C4-2B (cell line): ENCODE data around the gene CFAP157.

Source experiments
- H3K27ac ChIP-seq: fragments of 450-650 bp; 2 replicates; pipeline ENCODE4 v1.5.1; 2017
- ZFX ChIP-seq: fragments of 450-650 bp; IDR thresholded peaks from 2 replicates; pipeline ENCODE4 v1.6.1; 2017
- TF ChIP-seq, protein P1 (sequence below): fragments of 450-650 bp; conservative IDR thresholded peaks from 2 replicates; pipeline ENCODE4 v1.5.1; 2017; ENCODE audit warnings: mild to moderate bottlenecking

Gene CFAP157

DNA sequence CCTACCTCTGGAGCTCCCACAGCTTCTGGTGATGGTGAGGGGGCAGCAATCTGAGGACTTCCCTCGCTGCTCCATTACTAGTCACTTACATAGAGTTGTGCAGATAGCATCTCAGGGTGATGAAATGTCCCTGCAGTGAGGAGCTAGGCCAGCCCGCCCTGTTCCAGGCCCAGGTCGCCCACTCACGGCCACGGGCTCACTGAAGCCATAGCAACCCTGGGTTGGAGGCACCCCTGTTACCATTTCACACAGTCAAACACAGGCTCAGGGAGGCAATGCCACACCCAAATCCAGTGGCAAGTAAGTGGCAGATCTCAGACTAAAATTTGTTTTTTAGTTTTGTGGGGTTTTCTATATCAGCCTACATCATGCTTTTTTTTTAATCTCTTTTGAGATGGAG lies 52.1 kb downstream of the CFAP157 start:
- H3K27ac ChIP-seq = no peak overlapping the region
- TF ChIP-seq ZFX = no peak
- TF ChIP-seq, protein P1, sequence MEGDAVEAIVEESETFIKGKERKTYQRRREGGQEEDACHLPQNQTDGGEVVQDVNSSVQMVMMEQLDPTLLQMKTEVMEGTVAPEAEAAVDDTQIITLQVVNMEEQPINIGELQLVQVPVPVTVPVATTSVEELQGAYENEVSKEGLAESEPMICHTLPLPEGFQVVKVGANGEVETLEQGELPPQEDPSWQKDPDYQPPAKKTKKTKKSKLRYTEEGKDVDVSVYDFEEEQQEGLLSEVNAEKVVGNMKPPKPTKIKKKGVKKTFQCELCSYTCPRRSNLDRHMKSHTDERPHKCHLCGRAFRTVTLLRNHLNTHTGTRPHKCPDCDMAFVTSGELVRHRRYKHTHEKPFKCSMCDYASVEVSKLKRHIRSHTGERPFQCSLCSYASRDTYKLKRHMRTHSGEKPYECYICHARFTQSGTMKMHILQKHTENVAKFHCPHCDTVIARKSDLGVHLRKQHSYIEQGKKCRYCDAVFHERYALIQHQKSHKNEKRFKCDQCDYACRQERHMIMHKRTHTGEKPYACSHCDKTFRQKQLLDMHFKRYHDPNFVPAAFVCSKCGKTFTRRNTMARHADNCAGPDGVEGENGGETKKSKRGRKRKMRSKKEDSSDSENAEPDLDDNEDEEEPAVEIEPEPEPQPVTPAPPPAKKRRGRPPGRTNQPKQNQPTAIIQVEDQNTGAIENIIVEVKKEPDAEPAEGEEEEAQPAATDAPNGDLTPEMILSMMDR = no peak

DNA sequence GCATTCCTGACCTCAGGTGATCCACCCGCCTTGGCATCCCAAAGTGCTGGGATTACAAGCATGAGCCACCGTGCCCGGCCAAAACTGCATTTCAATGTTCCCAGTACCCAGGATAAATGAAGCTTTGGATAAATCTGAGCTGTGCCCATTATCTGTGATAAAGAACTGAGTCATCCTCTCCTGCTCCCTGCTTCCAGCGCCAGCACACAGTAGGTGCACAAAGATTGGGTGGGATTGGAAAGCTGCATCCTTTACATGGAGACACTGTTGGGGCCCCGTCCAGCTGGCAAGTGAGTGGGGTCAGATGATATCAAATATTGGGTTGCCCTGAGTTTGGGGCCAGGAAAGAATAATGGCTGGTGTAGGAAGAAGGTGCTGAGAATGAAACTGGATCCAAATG lies 54.3 kb downstream of the CFAP157 start:
- TF ChIP-seq ZFX = no peak
- TF ChIP-seq, protein P1 = no peak
- no peak overlapping the region for H3K27ac ChIP-seq

GRCh38 chr9:127761491-127761956 lies 54.7 kb downstream of the CFAP157 start:
- TF ChIP-seq, protein P1 = no peak
- no peak for TF ChIP-seq ZFX
- H3K27ac ChIP-seq = no peak overlapping the region

DNA sequence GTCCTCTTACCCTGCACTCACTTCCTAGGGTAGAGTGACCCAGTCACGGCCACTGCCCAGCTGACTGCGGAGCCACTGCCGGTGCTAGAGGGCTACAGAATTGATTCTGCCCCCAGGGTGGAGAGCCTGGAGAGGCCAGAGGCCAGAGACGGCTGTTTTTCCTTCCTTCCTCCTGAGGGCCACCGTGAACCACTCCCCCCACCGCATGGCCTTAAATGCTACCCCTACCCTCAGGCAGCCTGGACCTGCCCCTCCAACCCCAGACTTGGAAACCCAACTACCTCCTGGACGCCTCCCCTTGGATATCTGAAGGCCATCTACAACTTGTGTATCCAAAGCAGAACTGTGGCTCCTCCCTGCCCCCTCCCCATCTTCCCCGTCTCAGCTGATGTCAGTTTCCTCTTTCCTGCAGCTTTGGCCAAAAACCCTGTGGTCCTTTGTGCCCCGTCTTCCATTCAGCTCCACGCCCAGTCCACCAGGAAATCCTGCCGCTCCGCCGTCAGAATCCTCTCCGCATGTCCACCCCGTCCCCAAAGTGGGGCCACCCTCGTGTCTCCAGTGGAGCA lies 55.4 kb downstream of the CFAP157 start:
- no peak overlapping the region for H3K27ac ChIP-seq
- no peak for TF ChIP-seq ZFX
- TF ChIP-seq, protein P1 = no peak

DNA sequence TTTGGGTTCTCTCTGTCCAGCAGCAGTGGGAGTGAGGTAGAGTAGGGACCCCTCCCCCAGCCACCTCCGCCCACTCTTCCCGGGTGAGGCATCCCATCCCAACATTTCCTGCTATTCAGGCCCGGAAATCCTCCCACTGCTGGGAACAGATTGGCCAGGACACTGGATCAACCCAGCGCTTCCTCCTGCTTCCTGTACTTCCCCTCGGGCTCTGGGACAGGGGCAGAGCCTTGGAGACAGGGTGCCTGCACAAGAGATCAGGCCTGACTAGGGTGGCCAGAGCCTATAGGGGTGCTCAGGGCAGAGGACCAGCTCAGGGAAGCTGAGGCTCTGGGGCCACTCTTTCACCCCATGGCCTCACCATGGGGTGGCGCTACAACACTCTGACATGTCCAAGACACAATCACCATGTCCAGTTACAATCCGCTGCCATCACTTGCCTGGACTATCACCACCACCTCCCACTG lies 57.2 kb downstream of the CFAP157 start:
- H3K27ac ChIP-seq = no peak overlapping the region
- TF ChIP-seq, protein P1 = no peak
- no peak for TF ChIP-seq ZFX

GRCh38 chr9:127765418-127765817 lies 58.6 kb downstream of the CFAP157 start:
- H3K27ac ChIP-seq = no peak overlapping the region
- no peak for TF ChIP-seq ZFX
- TF ChIP-seq, protein P1 = no peak
